ENCODE measurements around the gene CHD3. TPM values are rescaled to one million over a fixed set of nuclear protein-coding genes. Genes with fewer than 3 reads are reported as not detected.

CHD3 gene
- total RNA-seq, 6 donors from 2014 or later, result 68.1 to 183 (median 91.3) TPM

DNA sequence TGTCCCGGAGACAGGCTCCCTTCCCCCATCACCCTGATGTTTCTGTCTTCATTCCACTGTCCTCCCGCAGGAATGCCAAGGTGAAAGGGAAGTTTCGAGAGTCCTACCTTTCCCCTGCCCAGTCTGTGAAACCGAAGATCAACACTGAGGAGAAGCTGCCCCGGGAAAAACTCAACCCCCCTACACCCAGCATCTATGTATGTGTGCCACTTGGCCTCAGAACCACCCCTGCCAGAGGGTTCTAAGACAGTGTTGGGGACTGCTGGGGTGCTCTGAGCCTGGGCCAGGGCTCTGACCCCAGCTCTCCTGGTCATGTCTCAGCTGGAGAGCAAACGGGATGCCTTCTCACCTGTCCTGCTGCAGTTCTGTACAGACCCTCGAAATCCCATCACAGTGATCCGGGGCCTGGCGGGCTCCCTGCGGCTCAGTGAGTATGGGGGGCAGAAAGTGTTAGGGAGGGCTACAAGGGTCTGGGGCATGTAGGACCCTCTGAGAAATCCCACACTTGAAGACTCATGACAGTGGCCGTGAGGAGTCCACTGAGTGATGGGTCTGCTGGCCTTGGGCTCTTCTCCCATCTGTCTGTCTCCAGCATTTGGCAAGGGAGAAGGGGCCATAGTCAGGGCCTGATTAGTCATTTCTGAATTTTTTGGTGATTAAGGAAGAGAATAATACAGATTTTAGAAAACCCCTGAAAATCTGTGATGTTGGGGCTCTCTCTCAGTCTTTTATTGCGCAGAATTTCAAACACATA lies 38.7 kb upstream of the CHD3 start:
- no peaks in the 10 kb centered on the region for H3K27me3 ChIP-seq
- ATAC-seq (ENCODE audit: low FRiP score in 2 of 2) (no peak), DNase-seq (no peak)
- H3K36me3 ChIP-seq, result peaks cover 34 to 91% (median 88%) of the 10 kb centered on the region in 4 donors
- H3K4me1 ChIP-seq, result peaks cover 20 to 44% (median 26%) of the 10 kb centered on the region in 4 donors
- TF ChIP-seq EP300 (IDR thresholded peaks at IDR 0.05) (no peak), POLR2AphosphoS5 (IDR thresholded peaks at IDR 0.05) (no peak), POLR2A (IDR thresholded peaks at IDR 0.05) (no peak)
- TF ChIP-seq, protein P1, sequence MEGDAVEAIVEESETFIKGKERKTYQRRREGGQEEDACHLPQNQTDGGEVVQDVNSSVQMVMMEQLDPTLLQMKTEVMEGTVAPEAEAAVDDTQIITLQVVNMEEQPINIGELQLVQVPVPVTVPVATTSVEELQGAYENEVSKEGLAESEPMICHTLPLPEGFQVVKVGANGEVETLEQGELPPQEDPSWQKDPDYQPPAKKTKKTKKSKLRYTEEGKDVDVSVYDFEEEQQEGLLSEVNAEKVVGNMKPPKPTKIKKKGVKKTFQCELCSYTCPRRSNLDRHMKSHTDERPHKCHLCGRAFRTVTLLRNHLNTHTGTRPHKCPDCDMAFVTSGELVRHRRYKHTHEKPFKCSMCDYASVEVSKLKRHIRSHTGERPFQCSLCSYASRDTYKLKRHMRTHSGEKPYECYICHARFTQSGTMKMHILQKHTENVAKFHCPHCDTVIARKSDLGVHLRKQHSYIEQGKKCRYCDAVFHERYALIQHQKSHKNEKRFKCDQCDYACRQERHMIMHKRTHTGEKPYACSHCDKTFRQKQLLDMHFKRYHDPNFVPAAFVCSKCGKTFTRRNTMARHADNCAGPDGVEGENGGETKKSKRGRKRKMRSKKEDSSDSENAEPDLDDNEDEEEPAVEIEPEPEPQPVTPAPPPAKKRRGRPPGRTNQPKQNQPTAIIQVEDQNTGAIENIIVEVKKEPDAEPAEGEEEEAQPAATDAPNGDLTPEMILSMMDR (IDR thresholded peaks at IDR 0.05), result no peak
- H3K4me3 ChIP-seq, result no peak overlapping the region
- H3K27ac ChIP-seq, result no peak overlapping the region
- 87 to 90% methylated on average over 4 to 12 of the region's 12 CpGs for WGBS, 2 donors
- no peaks in the 10 kb centered on the region for H3K9me3 ChIP-seq

DNA sequence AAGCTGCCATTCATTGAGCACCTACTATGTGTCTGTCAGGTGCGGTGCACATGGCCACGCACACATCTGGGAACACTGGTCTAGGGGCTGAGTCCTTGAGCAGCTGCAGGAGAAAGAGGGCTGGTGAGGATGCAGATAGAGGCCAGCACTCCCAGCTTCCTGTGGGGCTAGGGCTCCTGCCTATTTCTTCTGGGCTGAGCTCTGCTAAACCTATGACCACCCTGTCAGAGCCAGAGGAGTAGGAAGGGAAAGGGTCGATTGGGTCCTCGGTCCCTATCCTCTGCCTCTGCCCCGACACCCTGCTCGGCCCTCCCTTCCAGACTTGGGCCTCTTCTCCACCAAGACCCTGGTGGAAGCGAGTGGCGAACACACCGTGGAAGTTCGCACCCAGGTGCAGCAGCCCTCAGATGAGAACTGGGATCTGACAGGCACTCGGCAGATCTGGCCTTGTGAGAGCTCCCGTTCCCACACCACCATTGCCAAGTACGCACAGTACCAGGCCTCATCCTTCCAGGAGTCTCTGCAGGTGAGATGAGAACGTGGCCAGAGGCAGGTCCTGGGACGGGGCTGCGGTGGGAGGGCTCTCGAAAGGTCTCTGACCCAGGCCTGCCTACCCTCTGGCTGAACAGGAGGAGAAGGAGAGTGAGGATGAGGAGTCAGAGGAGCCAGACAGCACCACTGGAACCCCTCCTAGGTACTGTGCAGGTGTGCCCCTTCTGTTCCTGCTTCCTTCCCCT lies 37.7 kb upstream of the CHD3 start:
- TF ChIP-seq EP300 (IDR thresholded peaks at IDR 0.05) (no peak), POLR2A (IDR thresholded peaks at IDR 0.05) (no peak), POLR2AphosphoS5 (IDR thresholded peaks at IDR 0.05) (no peak)
- TF ChIP-seq, protein P1 (IDR thresholded peaks at IDR 0.05), result no peak
- H3K4me3 ChIP-seq, result peak overlapping the region in 1 of 4 donors; percentile 32
- H3K9me3 ChIP-seq, result no peaks in the 10 kb centered on the region
- 92 to 93% methylated on average over 14 to 17 of the region's 17 CpGs for WGBS, 2 donors
- DNase-seq (peak in 1 of 2 donors; percentile 63), ATAC-seq (ENCODE audit: low FRiP score in 2 of 2) (peak in 1 of 2 donors; percentile 0)
- H3K4me1 ChIP-seq, result peaks cover 22 to 44% (median 26%) of the 10 kb centered on the region in 4 donors
- peaks cover 34 to 88% (median 81%) of the 10 kb centered on the region in 4 donors for H3K36me3 ChIP-seq
- H3K27me3 ChIP-seq, result no peaks in the 10 kb centered on the region
- H3K27ac ChIP-seq, result peak overlapping the region in 2 of 4 donors; percentile 54 to 59

DNA sequence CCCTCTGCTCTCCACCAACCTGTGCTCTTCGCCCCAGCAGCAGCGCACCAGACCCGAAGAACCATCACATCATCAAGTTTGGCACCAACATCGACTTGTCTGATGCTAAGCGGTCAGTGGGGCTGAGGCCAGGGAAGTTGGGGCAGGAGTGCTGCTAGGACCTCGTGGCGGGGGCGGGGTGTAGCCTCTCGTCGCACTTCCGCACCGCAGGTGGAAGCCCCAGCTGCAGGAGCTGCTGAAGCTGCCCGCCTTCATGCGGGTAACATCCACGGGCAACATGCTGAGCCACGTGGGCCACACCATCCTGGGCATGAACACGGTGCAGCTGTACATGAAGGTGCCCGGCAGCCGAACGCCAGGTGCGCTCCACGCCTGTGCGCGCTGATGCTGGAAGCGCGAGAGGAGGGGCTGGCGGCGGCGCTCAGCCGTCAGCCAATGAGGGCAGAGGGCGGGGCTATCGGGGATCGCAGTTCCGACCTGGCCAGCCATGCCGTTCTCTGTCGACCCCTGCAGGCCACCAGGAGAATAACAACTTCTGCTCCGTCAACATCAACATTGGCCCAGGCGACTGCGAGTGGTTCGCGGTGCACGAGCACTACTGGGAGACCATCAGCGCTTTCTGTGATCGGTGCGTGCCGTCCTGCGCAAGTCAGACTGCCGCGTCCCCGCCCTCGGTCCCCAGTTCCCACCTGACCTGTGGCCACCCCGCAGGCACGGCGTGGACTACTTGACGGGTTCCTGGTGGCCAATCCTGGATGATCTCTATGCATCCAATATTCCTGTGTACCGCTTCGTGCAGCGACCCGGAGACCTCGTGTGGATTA lies 36.9 kb upstream of the CHD3 start:
- H3K27me3 ChIP-seq, result no peaks in the 10 kb centered on the region
- peak; percentile 90 to 94 for ATAC-seq (ENCODE audit: low FRiP score in 2 of 2)
- peak; percentile 94 to 95 for DNase-seq
- H3K27ac ChIP-seq, result peak overlapping the region in 3 of 4 donors; percentile 19 to 59 (median 54)
- H3K4me3 ChIP-seq, result peak overlapping the region in 3 of 4 donors; percentile 18 to 32 (median 19)
- H3K36me3 ChIP-seq, result peaks cover 30 to 80% (median 73%) of the 10 kb centered on the region in 4 donors
- peaks cover 28 to 44% (median 33%) of the 10 kb centered on the region in 4 donors for H3K4me1 ChIP-seq
- TF ChIP-seq POLR2AphosphoS5 (IDR thresholded peaks at IDR 0.05) (peak; percentile 55 to 74), EP300 (IDR thresholded peaks at IDR 0.05) (peak in 1 of 4 donors; percentile 25), POLR2A (IDR thresholded peaks at IDR 0.05) (peak in 2 of 4 donors; percentile 44 to 52)
- TF ChIP-seq, protein P1 (IDR thresholded peaks at IDR 0.05), result peak; percentile 93 to 100 (median 100)
- WGBS, 2 donors, result 27 to 68% methylated on average over 5 to 32 of the region's 60 CpGs
- H3K9me3 ChIP-seq, result no peaks in the 10 kb centered on the region

DNA sequence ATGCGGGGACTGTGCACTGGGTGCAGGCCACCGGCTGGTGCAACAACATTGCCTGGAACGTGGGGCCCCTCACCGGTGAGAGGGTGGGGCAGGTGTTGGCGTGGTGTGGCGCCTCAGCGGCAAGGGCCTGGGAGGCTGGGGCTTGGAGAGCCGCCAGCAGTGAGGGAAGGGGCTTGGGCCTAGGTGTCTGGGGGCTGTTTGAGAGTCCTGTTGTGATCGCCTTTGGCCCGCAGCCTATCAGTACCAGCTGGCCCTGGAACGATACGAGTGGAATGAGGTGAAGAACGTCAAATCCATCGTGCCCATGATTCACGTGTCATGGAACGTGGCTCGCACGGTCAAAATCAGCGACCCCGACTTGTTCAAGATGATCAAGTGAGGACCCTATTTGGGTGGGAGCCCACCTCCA lies 36.3 kb upstream of the CHD3 start:
- H3K27me3 ChIP-seq, result no peaks in the 10 kb centered on the region
- peaks cover 28 to 47% (median 34%) of the 10 kb centered on the region in 4 donors for H3K4me1 ChIP-seq
- no peak overlapping the region for H3K4me3 ChIP-seq
- 75 to 93% methylated on average over 12 to 16 of the region's 20 CpGs for WGBS, 2 donors
- H3K36me3 ChIP-seq, result peaks cover 25 to 74% (median 67%) of the 10 kb centered on the region in 4 donors
- no peak for DNase-seq
- ATAC-seq (ENCODE audit: low FRiP score in 2 of 2), result no peak
- H3K9me3 ChIP-seq, result no peaks in the 10 kb centered on the region
- no peak for TF ChIP-seq POLR2AphosphoS5 (IDR thresholded peaks at IDR 0.05)
- no peak for TF ChIP-seq EP300 (IDR thresholded peaks at IDR 0.05)
- no peak for TF ChIP-seq POLR2A (IDR thresholded peaks at IDR 0.05)
- TF ChIP-seq, protein P1 (IDR thresholded peaks at IDR 0.05), result no peak
- H3K27ac ChIP-seq, result peak overlapping the region in 3 of 4 donors; percentile 19 to 59 (median 54)
